ENCODE data around the gene SNRNP35. TPM values are rescaled to one million over a fixed set of nuclear protein-coding genes. Genes with fewer than 3 reads are reported as not detected.

SNRNP35 gene
- total and polyA plus RNA-seq, 9 of the 15 experiments (the other 6 are each of a cell fraction or from before 2014, with no cell fraction given), result 17.7 to 41.0 (median 25.5) TPM

DNA sequence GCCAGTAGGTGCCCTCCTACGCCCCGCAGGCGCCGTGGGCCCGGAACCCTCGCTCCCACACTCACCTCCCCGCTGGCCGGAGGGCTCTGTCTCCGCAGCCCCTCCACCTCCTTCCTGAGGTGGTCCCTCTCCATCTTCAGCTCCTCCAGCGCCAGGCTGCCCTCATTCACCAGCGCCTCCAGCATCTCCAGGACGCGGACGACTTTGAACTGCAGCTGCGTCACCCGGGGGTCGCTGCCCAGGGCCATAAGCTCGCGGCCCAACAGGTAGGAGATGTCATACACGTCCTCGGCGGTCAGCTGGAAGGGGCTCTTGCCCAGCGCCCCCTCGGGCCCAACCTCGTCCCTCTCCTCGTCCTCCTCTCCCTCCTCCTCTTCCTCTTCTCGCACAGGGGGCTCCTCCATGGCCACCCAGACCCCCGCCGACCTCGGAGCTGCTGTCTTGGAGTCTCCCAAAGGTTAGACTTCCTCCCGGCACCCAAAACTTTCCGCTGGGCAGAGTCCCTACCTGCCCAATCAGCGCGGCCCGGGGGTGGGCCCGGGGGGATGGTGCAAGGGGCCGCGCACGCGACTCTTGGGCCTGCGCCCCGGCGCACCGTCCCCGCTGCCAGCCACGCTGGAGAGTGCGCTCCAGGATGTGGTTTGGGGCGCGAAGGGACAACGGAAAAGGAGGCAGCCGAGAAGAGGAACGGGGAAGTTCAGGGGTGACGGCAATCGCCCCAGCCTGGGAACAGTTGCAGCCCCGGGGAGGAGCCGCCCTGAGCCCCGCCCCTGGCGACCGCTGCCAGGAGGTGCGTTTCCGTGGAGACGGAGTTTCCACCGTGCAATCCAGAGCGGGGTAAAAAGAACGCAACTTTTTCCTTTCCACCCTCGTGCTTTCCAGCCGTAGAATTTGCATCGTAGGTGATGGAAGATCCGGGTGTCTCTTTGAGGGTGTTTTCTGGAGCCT lies 21.6 kb upstream of the SNRNP35 start, which contains the start of gene RILPL2:
Gene RILPL2, minus strand, starts transcription at position 668 of the 948 bp plus-strand sequence. Its CDS starts 264 bp downstream, at position 404.
- peak within 1 kb of the TSS; percentile 98 for H3K4me2 ChIP-seq (ENCODE audit: insufficient read depth, low read length)
- no peaks in the 10 kb centered on the region for H4K20me1 ChIP-seq (replicated peaks; ENCODE audit: control insufficient read depth, insufficient read depth, low read length)
- H3K36me3 ChIP-seq (ENCODE audit: control insufficient read depth, insufficient read depth, low read length), result 0 out of 3 replicates have a peak, but pooled peaks cover 2% of the 10 kb centered on the region
- H3K4me1 ChIP-seq (replicated peaks in 1 of 2; ENCODE audit: control insufficient read depth in 2 of 2, insufficient read depth in 2 of 2, low read length in 2 of 2), result peaks cover 2 to 24% of the 10 kb centered on the region in 2 experiments; a peak in 3 of 5 replicates
- H3K27ac ChIP-seq (ENCODE audit: extremely low read depth, low read depth, low read length), result peak within 1 kb of the TSS; percentile 82
- intact Hi-C loops (cut with micrococcal nuclease) (no loop called here), in situ Hi-C loops (cut with MboI) (no loop called here)
- FAIRE-seq (peak; percentile 88), DNase-seq (ENCODE audit: extremely low read depth in 1 of 4, low spot score in 3 of 4) (peak; percentile 85 to 88 (median 86)), ATAC-seq (peak; percentile 98)
- H2AFZ ChIP-seq (ENCODE audit: low read depth, low read length), result peak within 1 kb of the TSS; percentile 94
- TSS peak; percentile 68 for BruUV-seq (replicated peaks)
- CTCF ChIA-PET (ENCODE audit: low intra/inter-chr PET ratio), result interaction anchor here (0.9 kb wide), 1 partner anchor 9 kb away, joined by 3 read pairs; no protein-coding TSS in a partner anchor
- no peaks in the 10 kb centered on the region for H3K27me3 ChIP-seq (ENCODE audit: control insufficient read depth in 2 of 2, insufficient read depth in 2 of 2, low read length in 2 of 2)
- no peaks in the 10 kb centered on the region for H3K9me1 ChIP-seq (ENCODE audit: control insufficient read depth, insufficient read depth, low read length)
- H3K79me2 ChIP-seq (ENCODE audit: control insufficient read depth, insufficient read depth, low read length), result peaks cover 18% of the 10 kb centered on the region
- H3K9ac ChIP-seq (ENCODE audit: insufficient read depth in 1 of 2, low read depth in 2 of 2, low read length in 2 of 2), result peak within 1 kb of the TSS; percentile 64 to 96
- no peaks in the 10 kb centered on the region for H3K9me3 ChIP-seq (replicated peaks; ENCODE audit: control insufficient read depth, insufficient read depth, low read depth, low read length)
- H3K4me3 ChIP-seq, result peak within 1 kb of the TSS; percentile 97
- WGBS (ENCODE audit: insufficient coverage, low coverage, missing lambda C conversion rate), result under 1% methylated on average over 35 of the region's 69 CpGs
- POLR2A ChIA-PET, result interaction anchor here (0.6 to 1.6 kb wide), 7 partner anchors 9 to 607 kb away, joined by 3 to 4 read pairs (median 3); partner anchors contain the start of genes KMT5A and SNRNP35
- TF ChIP-seq BMI1 (IDR thresholded peaks at IDR 0.05; ENCODE audit: low read length), result no peak
- TF ChIP-seq, protein P1, sequence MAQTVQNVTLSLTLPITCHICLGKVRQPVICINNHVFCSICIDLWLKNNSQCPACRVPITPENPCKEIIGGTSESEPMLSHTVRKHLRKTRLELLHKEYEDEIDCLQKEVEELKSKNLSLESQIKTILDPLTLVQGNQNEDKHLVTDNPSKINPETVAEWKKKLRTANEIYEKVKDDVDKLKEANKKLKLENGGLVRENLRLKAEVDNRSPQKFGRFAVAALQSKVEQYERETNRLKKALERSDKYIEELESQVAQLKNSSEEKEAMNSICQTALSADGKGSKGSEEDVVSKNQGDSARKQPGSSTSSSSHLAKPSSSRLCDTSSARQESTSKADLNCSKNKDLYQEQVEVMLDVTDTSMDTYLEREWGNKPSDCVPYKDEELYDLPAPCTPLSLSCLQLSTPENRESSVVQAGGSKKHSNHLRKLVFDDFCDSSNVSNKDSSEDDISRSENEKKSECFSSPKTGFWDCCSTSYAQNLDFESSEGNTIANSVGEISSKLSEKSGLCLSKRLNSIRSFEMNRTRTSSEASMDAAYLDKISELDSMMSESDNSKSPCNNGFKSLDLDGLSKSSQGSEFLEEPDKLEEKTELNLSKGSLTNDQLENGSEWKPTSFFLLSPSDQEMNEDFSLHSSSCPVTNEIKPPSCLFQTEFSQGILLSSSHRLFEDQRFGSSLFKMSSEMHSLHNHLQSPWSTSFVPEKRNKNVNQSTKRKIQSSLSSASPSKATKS (CRISPR knock-in tag; IDR thresholded peaks at IDR 0.05), result no peak
- no peak; the same call in 1 of the 2 replicates for TF ChIP-seq ZNF121 (CRISPR knock-in tag; conservative IDR thresholded peaks at IDR 0.05)
- no peak for TF ChIP-seq ATF2 (CRISPR knock-in tag; IDR thresholded peaks at IDR 0.05)
- no peak for TF ChIP-seq TRIM24 (IDR thresholded peaks at IDR 0.05)
- TF ChIP-seq ZNF146 (CRISPR knock-in tag; IDR thresholded peaks at IDR 0.05; ENCODE audit: unreplicated experiment), result peak; percentile 11
- no peak for TF ChIP-seq MCM3 (IDR thresholded peaks at IDR 0.05)
- TF ChIP-seq, protein P2, sequence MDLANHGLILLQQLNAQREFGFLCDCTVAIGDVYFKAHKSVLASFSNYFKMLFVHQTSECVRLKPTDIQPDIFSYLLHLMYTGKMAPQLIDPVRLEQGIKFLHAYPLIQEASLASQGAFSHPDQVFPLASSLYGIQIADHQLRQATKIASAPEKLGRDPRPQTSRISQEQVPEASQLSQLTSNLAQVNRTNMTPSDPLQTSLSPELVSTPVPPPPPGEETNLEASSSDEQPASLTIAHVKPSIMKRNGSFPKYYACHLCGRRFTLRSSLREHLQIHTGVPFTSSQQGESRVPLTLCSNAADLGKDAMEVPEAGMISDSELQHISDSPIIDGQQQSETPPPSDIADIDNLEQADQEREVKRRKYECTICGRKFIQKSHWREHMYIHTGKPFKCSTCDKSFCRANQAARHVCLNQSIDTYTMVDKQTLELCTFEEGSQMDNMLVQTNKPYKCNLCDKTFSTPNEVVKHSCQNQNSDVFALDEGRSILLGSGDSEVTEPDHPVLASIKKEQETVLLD (IDR thresholded peaks at IDR 0.05), result no peak
- TF ChIP-seq ZNF354B (CRISPR knock-in tag; IDR thresholded peaks at IDR 0.05), result no peak
- TF ChIP-seq, protein P3, sequence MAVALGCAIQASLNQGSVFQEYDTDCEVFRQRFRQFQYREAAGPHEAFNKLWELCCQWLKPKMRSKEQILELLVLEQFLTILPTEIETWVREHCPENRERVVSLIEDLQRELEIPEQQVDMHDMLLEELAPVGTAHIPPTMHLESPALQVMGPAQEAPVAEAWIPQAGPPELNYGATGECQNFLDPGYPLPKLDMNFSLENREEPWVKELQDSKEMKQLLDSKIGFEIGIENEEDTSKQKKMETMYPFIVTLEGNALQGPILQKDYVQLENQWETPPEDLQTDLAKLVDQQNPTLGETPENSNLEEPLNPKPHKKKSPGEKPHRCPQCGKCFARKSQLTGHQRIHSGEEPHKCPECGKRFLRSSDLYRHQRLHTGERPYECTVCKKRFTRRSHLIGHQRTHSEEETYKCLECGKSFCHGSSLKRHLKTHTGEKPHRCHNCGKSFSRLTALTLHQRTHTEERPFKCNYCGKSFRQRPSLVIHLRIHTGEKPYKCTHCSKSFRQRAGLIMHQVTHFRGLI (CRISPR knock-in tag; IDR thresholded peaks at IDR 0.05), result no peak
- TF ChIP-seq ZBTB26 (CRISPR knock-in tag; IDR thresholded peaks at IDR 0.05), result 0 out of 2 replicates have a peak, but pooled peaks have one; percentile 66
- TF ChIP-seq BRD4 (IDR thresholded peaks at IDR 0.05), result no peak

Data from K562 (cell line).